GM12891 (cell line): ENCODE results near the gene PPM1H.

Experiments
- PAX5 ChIP-seq: IDR thresholded peaks from 2 replicates; pipeline ENCODE4 v1.6.1; 2011; ENCODE audit warnings: low read length, moderate library complexity, mild to moderate bottlenecking; ENCODE audit not compliant: insufficient read depth, severe bottlenecking
- POLR2A ChIP-seq: IDR thresholded peaks from 2 replicates; pipeline ENCODE4 v1.6.1; 2011; ENCODE audit warnings: low read depth, low read length, control low read depth
- POLR2AphosphoS5 ChIP-seq: IDR thresholded peaks from 2 replicates; pipeline ENCODE4 v1.6.1; 2011; ENCODE audit warnings: low read depth, low read length, control low read depth
- POU2F2 ChIP-seq: IDR thresholded peaks from 2 replicates; pipeline ENCODE4 v1.6.1; 2011; ENCODE audit warnings: low read depth, mild to moderate bottlenecking, control low read depth, low read length, moderate library complexity
- SPI1 ChIP-seq: IDR thresholded peaks from 2 replicates; pipeline ENCODE4 v1.6.1; 2011; ENCODE audit warnings: low read depth, low read length, control low read depth
- TAF1 ChIP-seq: IDR thresholded peaks from 2 replicates; pipeline ENCODE4 v1.6.1; 2011; ENCODE audit warnings: low read depth, low read length, control low read depth

- TF ChIP-seq POLR2AphosphoS5 (no peak), POLR2A (no peak), SPI1 (no peak), TAF1 (no peak), PAX5 (no peak), POU2F2 (no peak)
Measured at GRCh38 chr12:62749586-62749985, 185.4 kb downstream of the PPM1H start.
